IPS DF 4.7 (cell line): Measurements from ENCODE around the gene ZNF280C.
"Not testable (repeated sequence)": the region's sequence is repeated elsewhere in the genome, so short reads cannot be mapped to it uniquely, and the experiment has no call there.

Experiments used
- DNase-seq: peaks from one replicate; pipeline ENCODE4 v3.0.0-alpha.2; 2013; ENCODE audit warnings: low spot score; ENCODE audit errors: extremely low read depth

Gene ZNF280C

DNA sequence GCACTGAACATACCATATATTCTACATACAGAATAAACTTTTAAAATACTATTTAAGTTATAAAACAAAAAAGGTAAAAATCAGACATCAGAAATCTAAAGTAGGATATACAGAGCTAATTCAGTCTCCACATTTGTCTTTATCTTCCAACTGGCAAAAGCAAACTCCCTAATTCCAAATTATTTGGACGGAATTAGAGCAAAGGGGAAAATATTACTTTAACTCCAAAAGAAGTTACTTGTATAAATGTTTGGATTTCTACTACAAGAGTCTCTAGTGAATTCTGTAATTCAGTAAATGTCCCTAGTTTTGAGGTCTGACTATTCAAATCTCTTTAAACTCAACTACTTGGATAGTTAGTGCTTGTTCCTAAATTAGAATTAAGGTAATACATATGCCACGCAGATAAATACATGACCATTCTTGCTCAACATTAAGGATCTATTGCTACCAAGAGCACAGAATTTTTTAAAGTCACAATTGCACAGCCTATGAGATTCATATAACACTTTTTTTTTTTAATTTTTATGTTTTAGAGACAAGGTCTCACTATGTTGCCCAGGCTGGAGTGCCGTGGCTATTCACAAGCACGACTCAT is 7.3 kb downstream of the ZNF280C start:
- DNase-seq, result no peak

DNA sequence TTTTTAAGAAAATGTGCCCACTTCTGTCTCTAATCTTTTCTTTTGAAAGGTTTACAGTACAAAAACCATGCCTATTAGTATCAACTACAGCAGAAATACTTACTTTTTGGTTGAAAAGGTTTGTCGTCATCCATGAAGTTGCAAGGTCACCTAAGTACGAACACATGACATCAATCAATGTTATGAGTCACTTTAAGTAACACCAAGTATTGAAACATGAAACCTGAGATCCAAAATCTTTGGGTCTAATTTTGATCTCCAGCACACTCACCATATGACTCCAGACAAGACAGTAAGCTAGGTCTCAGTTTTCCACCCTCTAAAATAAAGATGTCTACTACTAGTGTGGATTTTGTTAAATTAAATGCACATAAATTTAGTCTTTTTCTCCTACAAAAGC is 8.4 kb downstream of the ZNF280C start:
- DNase-seq, result no peak

DNA sequence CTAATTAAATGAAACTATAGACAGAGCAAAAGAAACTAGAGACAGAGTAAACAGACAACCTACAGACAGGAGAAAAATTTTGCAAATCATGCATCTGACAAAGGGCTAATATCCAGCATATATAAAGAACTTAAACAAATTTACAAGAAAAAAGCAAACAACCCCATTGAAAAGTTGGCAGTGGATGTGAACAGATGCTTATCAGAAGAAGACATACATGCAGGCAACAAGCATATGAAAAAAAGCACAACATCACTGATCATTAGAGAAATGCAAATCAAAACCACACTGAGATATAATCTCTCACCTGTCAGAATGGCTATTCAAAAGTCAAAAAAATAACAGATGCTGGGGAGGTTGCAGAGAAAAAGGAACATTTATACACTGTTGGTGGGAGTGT is 14.8 kb downstream of the ZNF280C start:
- no peak for DNase-seq

DNA sequence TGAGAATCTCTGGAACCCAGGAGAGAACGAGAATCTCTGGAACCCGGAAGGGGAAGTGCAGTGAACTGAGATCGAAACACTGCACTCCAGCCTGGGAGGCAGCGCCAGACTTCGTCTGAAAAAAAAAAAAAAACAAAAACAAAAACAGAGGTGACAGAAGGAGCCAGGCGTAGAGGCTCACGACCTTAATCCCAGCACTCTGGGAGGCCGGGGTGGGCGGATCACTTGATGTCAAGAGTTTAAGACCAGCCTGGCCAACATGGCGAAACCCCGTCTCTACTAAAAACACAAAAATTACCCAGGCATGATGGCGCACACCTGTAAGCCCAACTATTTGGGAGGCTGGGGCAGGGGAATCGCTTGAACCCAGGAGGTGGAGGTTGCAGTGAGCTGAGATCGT is 17.0 kb downstream of the ZNF280C start:
- no peak for DNase-seq

DNA sequence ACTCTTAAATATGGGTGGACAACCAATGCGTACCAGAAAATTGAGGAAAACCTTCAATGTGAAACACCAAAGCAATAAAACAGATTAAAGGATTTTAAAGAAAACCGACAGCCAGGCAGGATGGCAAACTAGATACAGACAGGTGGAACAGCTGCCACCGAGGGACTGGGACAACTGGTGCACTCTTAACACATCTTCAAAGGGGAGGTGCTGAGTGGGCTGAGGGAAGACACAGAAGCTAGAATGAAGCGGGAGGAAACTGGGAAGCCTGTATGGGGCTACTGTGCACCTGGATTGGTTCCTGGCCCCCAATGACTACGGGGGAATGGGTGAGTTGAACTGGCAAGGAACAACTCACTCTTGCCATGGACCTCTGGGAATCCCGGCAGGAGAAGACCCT is 20.7 kb downstream of the ZNF280C start:
- DNase-seq, result no peak

DNA sequence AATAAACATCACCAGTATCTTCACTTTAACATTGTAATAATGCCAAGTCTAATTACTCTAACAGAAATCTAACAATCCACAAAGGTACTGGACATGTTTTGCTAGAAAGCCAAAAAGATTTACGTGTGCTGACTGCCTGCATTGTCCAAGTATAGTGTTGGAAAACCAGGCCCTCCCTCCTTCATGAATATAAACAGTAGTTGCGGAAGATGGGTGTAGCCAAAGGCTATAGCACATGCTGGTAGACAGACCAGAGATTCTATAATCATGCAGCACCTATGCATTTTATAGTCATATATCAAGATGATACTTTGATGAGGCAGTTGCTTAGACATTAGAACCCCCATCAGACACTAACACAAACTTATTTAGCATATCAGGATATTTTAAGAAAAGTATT is 22.6 kb downstream of the ZNF280C start:
- no peak for DNase-seq

DNA sequence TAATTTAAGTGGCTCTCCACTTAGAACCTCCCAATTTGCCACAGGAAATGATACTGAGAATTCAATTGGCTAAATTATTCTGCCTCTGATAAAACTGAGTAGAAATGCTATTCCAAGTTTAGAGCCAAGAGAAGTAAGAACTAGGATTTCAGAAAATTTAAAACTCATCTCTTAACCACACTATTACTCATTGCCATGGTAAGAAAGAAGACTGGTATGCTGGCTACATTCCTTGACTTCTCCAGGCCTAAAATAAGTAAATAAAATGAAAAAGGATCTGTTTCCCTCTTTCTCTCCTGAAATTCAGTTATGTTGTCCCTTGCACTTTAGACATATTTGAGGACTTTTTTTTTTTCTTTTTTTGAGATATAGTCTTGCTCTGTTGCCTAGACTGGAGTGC is 23.3 kb downstream of the ZNF280C start:
- no peak for DNase-seq

DNA sequence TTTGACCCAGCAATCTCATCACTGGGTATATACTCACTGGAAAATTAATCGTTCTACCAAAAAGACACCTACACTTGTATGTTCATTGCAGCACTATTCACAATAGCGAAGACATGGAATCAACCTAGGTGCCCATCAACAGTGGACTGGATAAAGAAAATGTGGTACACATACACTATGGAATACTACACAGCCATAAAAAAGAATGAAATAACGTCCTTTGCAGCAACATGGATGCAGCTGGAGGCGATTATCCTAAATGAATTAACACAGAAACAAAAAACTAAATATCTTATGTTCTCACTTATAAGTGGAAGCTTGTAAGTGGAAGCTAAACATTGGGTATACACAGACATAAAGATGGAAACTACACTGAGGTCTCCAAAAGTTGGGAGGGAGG is 37.5 kb downstream of the ZNF280C start:
- not testable (repeated sequence) for DNase-seq

DNA sequence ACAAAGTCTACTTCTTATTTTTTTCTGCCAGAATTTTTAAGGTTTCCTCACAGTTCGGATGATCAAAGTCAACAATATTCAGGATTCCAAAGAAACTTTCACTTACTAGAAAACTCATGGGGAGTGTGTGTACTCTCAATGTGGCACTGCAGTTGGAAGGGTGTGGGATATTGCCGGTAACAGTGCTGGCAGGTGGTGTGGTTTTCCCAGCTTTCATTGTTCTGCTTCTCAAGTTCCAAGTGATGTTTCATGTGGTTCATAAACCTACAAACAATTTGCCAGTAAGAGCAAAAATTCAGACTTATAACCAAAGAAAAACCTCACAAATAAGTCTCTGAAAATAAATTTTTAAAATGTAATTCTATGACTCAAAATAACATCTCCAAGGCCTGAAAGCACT is 39.8 kb downstream of the ZNF280C start:
- no peak for DNase-seq

DNA sequence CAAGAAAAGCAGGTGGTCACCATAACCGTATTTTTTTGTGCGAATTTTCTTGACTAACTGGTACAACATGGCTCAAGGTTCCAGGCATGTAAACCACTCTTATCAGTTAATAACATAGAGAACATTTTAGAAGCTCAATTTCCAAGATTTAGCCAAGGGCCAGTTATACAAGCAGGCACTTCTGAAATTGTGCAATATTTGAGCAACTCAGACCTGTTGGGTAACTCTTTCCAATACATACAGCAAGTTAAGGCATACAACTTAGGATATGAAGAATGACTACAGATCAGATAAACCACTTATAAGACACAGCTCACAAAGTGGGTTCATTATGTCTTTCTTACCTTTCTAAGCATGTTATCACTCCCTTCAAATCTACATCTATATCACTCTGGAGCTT is 43.9 kb downstream of the ZNF280C start:
- no peak for DNase-seq

DNA sequence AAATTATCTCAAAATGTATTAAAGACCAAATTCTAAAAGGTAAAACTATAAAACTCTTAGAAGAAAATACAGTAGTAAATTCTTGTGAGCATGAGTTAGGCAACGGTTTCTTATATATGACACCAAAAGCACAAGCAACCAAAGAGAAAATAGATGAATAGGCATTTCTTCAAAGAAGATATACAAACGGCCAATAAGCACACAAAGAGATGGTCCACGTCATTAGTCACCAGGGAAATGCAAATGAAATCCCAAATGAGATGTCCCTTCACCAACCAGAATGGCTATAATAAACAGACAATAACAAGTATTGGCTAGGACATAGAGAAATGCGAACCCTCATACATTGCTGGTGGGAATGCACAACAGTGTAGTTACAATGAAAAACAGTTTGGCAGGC is 52.4 kb downstream of the ZNF280C start:
- DNase-seq, result no peak

DNA sequence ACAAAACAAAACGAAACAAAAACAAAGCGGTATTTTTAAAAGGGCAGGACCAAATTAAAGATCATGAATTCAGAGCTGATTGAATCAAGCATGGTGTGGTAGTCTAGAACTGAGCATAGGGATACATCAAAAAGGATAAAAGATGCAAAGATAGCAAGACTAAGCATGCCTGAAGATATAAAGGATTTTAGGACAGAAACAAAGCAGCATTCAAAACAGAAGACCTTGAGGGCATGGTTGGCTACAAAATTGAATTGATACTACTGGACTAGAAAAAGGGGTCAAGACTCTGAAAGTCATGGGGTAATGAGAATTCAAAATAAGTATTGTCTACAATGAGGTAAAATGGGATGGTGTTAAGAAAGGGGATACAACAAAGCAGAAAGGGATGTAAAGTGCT is 55.3 kb downstream of the ZNF280C start:
- DNase-seq, result no peak

DNA sequence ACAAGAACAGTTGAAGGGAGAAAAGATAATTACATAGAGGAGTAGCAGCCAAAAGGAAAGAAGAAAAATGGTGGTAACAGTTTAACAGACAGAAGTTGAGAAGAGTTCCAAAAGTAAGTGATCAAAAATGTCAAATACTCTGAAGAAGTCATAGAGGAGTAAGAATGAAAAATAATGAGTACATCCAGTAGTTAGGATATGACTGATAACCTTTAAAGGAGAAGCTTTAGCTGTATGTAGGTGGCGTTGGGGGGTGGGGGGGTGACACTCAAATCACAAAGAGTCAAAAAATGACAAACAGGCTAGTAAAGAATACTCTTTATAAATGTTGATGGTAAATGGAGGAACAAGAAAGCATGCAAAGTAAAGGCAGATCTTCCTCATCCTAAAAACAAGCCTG is 56.3 kb downstream of the ZNF280C start:
- no peak for DNase-seq

DNA sequence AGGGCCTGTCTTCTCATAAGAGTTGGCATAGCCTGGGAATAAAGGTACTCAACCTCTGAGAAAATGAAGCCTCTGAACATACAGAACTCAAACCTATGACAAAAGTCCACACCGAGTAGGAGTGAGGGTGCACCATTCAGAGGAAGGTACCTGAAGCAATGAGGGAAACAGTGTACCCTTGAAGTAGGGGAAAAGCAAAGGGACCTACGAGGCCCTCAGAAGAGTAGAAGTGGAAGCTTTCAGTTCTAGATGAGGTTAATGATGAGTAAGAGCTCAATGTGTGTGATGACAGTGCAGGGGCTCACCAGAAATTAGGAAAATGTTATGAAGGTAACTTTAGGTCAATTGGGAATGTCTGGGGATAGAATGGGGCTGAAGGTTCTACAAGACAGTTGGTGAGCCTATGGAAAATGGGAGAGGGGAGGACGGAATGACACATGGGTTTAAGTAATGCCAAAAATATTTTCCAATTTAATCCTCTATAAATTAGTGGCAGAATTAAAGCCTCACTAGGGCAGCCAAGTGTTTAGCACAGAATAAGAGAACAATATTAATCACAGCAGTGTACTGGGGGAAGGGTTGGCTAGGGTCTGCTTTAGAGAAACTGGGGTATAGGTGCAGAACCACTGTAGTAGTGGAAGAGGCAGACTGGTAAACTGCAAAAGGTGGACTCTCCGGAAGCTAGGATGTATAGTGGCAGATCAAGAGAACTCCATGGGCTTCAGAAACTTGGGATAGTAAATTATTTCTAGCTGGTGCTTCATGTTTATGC is 57.1 kb downstream of the ZNF280C start:
- no peak for DNase-seq

DNA sequence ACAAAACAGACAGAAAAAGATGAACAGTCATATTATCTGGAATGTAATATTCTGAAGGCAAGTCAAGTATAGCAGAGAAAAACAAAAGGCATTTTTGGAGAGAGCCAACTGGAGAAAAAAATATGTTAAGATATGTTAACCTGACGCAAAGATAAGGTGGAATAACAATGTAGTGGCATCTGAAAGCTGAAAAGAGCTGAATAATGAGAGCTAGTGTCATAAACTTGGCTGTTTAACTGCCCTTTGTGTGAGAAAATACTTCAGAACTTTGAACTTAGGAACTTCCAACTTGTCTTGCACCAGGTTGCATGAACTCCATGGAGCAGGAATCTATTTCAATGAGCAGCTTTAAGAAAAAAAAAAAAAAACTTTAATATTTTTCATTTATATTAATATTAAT is 64.1 kb downstream of the ZNF280C start:
- DNase-seq, result no peak

DNA sequence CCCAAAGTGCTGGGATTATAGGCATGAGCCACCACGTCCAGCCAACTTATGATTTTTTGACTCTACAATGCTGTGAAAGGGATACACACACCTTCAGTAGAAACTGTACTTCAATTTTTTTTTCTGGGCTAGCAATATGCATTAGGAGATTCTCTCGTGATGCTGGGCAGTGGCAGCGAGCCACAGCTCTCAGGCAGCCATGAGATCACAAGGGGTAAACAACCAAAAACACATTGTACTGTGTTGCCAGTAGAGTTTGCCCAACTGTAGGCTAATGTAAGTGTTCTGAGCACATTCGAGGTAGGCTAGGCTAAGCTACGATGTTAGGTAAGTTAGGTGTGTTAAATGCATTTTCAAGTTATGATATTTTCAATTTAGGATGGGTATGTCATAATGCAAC is 71.2 kb downstream of the ZNF280C start:
- no peak for DNase-seq

DNA sequence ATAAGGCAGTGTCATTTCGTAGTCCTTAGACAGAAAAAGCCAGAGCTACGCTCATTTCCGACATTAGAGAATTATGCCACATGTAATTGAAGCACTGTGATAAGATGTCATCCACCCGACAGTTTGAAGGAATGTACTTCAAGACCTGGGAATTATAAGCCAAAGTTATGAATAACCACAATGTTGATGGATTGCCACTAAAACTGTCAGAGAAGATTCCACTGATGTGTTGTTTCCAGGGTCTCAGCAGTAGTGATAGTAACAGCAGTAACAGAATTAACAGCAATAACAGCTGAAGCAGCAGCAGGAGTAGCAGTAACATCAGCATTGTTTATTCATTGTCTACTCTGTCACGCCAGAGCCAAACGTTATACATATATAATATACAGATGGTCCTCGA is 72.2 kb downstream of the ZNF280C start:
- no peak for DNase-seq

DNA sequence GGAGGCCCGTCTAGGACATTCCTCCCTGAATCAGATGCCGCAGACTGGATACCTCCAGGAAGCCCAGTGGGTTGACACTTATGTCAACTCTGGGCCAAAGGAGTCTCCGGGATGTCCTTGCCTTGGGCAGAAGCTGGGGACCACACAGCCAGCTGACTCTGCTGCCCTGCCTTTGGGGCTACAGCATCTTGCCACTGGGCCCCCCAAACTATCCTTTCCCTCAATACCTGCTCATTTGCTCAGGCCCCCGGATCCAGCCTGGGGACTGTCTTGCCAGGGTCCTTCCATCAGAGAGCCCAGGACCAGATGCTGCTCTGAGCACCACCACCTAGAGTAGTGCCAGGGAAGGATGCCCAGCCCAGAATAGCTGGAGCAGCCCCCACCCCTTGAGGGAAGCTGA is 77.9 kb downstream of the ZNF280C start:
- DNase-seq, result no peak

DNA sequence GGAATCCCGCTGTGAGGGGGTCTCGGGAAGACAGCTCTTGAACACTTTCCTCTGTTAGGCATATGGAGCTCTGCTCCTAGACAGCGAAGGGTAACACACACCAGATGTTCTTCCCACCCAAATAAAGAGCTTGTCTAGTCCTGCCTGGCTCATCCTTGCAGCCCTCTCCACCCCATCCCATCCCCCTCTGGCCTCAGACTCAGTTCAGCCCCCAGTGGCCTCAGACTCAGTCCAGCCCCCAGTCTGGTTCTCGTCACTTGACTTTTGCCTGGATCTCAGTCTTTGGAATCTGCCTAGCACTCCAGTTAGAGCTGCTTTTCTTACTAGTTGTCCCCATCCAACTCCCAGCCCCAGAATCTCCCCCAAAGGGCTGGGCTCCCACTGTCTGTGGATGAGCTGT is 82.0 kb downstream of the ZNF280C start:
- no peak for DNase-seq

DNA sequence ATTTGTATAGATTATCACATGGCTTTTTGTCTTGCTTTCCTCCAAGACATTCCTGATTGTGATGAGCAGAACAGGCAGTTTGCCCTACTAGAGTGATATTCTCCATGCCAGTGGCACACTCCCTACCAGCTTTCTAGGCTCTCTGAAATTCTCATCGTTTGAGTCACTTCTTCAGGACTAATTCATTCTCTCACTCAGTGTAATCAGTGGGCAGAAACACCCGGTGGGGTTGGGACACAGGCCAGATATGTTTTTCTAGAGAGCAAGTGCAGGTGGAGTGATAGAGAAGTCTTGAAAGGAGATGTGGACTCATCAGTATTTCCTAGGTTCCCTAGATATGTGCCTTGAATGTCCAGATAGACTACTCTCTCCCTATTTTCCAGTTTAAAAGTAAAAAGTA is 83.8 kb downstream of the ZNF280C start:
- DNase-seq, result no peak

DNA sequence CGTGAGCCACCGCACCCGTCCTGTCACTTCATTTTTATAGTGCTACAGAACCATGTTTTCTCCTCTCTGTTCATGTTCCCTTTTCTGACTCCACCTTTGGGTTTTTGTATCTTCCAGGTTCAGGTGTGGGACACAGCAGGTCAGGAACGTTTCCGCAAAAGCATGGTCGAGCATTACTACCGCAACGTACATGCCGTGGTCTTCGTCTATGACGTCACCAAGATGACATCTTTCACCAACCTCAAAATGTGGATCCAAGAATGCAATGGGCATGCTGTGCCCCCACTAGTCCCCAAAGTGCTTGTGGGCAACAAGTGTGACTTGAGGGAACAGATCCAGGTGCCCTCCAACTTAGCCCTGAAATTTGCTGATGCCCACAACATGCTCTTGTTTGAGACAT is 84.5 kb downstream of the ZNF280C start:
- no peak for DNase-seq

DNA sequence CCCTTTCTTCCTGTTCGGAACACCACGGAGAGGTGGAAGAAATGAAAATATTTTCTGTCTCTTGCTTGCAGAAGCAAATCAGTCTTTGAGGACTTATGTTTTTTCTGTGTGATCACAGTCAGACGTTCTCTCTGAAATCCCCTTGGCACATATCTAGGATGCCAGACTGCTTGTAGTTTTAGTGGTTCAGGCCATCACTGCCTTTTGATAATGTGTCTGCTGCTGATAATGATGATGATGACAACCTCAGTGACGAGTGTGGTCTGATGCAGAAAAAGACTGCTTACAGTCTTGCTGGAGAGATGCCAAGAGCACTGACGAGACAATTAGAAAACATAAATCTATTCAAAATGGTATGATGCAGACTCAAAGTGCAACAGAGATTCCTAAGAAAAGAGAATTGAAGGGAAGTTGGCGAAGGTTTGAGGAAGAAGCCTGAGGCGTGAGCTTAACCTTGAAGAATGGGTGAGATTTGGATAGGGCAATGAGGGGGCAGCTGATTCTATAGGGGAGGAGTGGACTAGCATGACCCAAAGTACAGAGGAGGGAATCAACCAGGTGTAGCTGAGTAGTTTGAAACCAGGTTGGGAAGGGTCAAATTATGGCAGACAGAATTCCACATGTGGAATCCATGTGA is 89.0 kb downstream of the ZNF280C start:
- DNase-seq, result no peak

DNA sequence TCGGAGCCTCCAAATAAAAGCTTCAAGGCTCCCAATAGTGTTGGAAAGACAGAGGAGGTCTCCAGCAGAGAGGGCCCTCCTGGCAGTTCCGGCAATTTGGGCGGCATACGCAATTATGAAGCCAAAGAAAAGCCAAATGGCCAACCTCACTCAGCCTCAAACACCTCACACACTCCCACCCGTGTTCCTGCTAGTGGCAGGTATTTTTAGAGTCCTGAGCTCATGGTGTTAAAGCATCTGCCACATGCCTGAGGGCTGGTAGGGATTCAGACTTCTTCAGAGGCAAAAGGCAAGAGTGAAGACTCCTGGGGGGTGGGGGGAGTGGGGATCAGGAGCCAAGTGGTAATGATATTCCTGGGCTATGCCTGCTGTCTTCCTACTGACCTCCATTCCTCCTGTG is 89.5 kb downstream of the ZNF280C start:
- DNase-seq, result no peak
